H1 (cell line): ENCODE results near the gene FSTL4. TPM values are rescaled to one million over a fixed set of nuclear protein-coding genes. Genes with fewer than 3 reads are reported as not detected.

Source experiments
- CTCF ChIA-PET: fragments of 300-600 bp; sonication (Branson Sonifier 250); formaldehyde crosslinking; loops from one replicate; lab custom pipeline; 2021; ENCODE audit not compliant: partially characterized antibody; lab: Charles Lee
- POLR2A ChIA-PET: fragments of 300-600 bp; sonication (Branson Sonifier 250); formaldehyde crosslinking; loops from one replicate; lab custom pipeline; 2021; ENCODE audit warnings: inconsistent platforms; ENCODE audit not compliant: partially characterized antibody; lab: Charles Lee
- DNase-seq, 2 experiments: peaks; one replicate each; pipeline versions ENCODE4 v3.0.0 to v3.0.0-alpha.2; 2010 to 2022; ENCODE audit warnings: low spot score in 2 of 2, low read depth in 1 of 2, mixed read lengths in 1 of 2
- FAIRE-seq: peaks from 2 replicates; lab custom pipeline; 2011; peaks lifted over from hg19 to GRCh38; lab: Jason Lieb, UNC
- H2AFZ ChIP-seq: 2 replicates; pipeline ENCODE4 v1.8.1; 2012; ENCODE audit warnings: low read length, inconsistent platforms
- H2AK5ac ChIP-seq: 2 replicates; pipeline ENCODE4 v1.6.1; 2013; ENCODE audit warnings: low read depth, low read length
- H2BK120ac ChIP-seq: replicated peaks from 2 replicates; pipeline ENCODE3; 2013; ENCODE audit warnings: low read depth, low read length, inconsistent platforms
- H2BK12ac ChIP-seq: 2 replicates; pipeline ENCODE4 v1.6.1; 2013; ENCODE audit warnings: low read depth, low read length
- H2BK15ac ChIP-seq: 2 replicates; pipeline ENCODE4 v1.6.1; 2013; ENCODE audit warnings: low read length
- H2BK20ac ChIP-seq: 2 replicates; pipeline ENCODE4 v1.6.1; 2013; ENCODE audit warnings: low read length
- H2BK5ac ChIP-seq: 2 replicates; pipeline ENCODE4 v1.6.1; 2013; ENCODE audit warnings: low read depth, low read length
- H3K14ac ChIP-seq: 2 replicates; pipeline ENCODE4 v1.6.1; 2013; ENCODE audit warnings: inconsistent platforms; ENCODE audit not compliant: insufficient read length
- H3K18ac ChIP-seq: 2 replicates; pipeline ENCODE4 v1.6.1; 2013; ENCODE audit warnings: low read length; ENCODE audit errors: extremely low read depth
- H3K23ac ChIP-seq: 2 replicates; pipeline ENCODE4 v1.6.1; 2013; ENCODE audit warnings: inconsistent platforms; ENCODE audit not compliant: insufficient read length
- H3K23me2 ChIP-seq: 2 replicates; pipeline ENCODE4 v1.6.1; 2013; ENCODE audit warnings: low read depth, low read length
- H3K27ac ChIP-seq: 2 replicates; pipeline ENCODE4 v1.6.1; 2011; ENCODE audit warnings: low read depth, low read length, inconsistent platforms
- H3K27me3 ChIP-seq, 4 experiments: replicated peaks in 1 of 4; 1 replicate in 1 of 4; 2 replicates in 3 of 4; pipeline versions ENCODE4 v1.6.1 to v1.8.1; 2011 to 2013; ENCODE audit warnings: low read length in 3 of 4, mild to moderate bottlenecking in 3 of 4, inconsistent platforms in 2 of 4, mixed read lengths in 2 of 4, moderate library complexity in 1 of 4; ENCODE audit not compliant: control insufficient read depth in 3 of 4, insufficient read depth in 3 of 4; ENCODE audit errors: extremely low read depth in 1 of 4
- H3K36me3 ChIP-seq, 4 experiments: 2 replicates each; pipeline versions ENCODE4 v1.6.1 to v1.8.1; 2011 to 2013; ENCODE audit warnings: mild to moderate bottlenecking in 4 of 4, low read length in 3 of 4, moderate library complexity in 2 of 4, control low read depth in 1 of 4, inconsistent platforms in 1 of 4; ENCODE audit not compliant: insufficient read depth in 4 of 4, control insufficient read depth in 2 of 4
- H3K4ac ChIP-seq: replicated peaks from 2 replicates; pipeline ENCODE3; 2013; ENCODE audit warnings: low read length, low read depth, mixed read lengths, inconsistent platforms; ENCODE audit not compliant: insufficient read length
- H3K4me1 ChIP-seq, 4 experiments: replicated peaks in 1 of 4; 1 replicate in 1 of 4; 2 replicates in 3 of 4; pipeline versions ENCODE4 v1.6.1 to v1.8.1; 2011 to 2013; ENCODE audit warnings: low read length in 3 of 4, inconsistent platforms in 2 of 4, mixed read lengths in 1 of 4; ENCODE audit not compliant: insufficient read depth in 4 of 4, control insufficient read depth in 3 of 4
- H3K4me2 ChIP-seq, 2 experiments: 2 replicates each; pipeline versions ENCODE4 v1.6.1 to v1.8.1; 2011 to 2013; ENCODE audit warnings: low read depth in 2 of 2, low read length in 2 of 2, control low read depth in 1 of 2, inconsistent platforms in 1 of 2, mild to moderate bottlenecking in 1 of 2; ENCODE audit not compliant: insufficient read depth in 1 of 2
- H3K4me3 ChIP-seq, 4 experiments: fragments of 200-600, 300-600 bp in 1 of 4; sonication (generic), shearing (Covaris generic), sonication (Bioruptor Twin) in 1 of 4; 2 replicates each; pipeline versions ENCODE4 v1.5.1 to v1.8.1; 2011 to 2016; ENCODE audit warnings: low read length in 4 of 4, low read depth in 3 of 4, control low read depth in 2 of 4, inconsistent platforms in 2 of 4, mild to moderate bottlenecking in 2 of 4, mixed read lengths in 1 of 4, moderate library complexity in 1 of 4; ENCODE audit not compliant: insufficient read depth in 2 of 4; ENCODE audit errors: extremely low read depth in 1 of 4
- H3K56ac ChIP-seq: replicated peaks from 2 replicates; pipeline ENCODE3; 2013; ENCODE audit warnings: low read depth, mild to moderate bottlenecking, mixed read lengths, low read length, inconsistent platforms; ENCODE audit not compliant: insufficient read length
- H3K79me1 ChIP-seq: 2 replicates; pipeline ENCODE4 v1.6.1; 2013; ENCODE audit warnings: low read depth, low read length, control low read depth
- H3K79me2 ChIP-seq, 2 experiments: 2 replicates each; pipeline versions ENCODE4 v1.6.1 to v1.8.1; 2012 to 2013; ENCODE audit warnings: low read length in 2 of 2, mild to moderate bottlenecking in 2 of 2, inconsistent platforms in 1 of 2; ENCODE audit not compliant: insufficient read depth in 2 of 2, control insufficient read depth in 1 of 2
- H3K9ac ChIP-seq, 4 experiments: replicated peaks in 1 of 4; 1 replicate in 1 of 4; 2 replicates in 3 of 4; pipeline versions ENCODE4 v1.6.1 to v1.8.1; 2011 to 2013; ENCODE audit warnings: low read depth in 3 of 4, low read length in 3 of 4, control low read depth in 2 of 4, mild to moderate bottlenecking in 2 of 4, moderate library complexity in 2 of 4, inconsistent platforms in 1 of 4; ENCODE audit errors: extremely low read depth in 1 of 4
- H3K9me3 ChIP-seq, 2 experiments: 2 replicates each; pipeline versions ENCODE4 v1.6.1 to v1.8.1; 2012 to 2013; ENCODE audit warnings: mild to moderate bottlenecking in 2 of 2, moderate library complexity in 2 of 2, control low read depth in 1 of 2, inconsistent platforms in 1 of 2, low read depth in 1 of 2, low read length in 1 of 2, mixed read lengths in 1 of 2; ENCODE audit not compliant: insufficient read depth in 2 of 2
- H4K20me1 ChIP-seq, 2 experiments: replicated peaks in 1 of 2; 2 replicates each; pipeline versions ENCODE3 to v1.8.1; 2011 to 2013; ENCODE audit warnings: inconsistent platforms in 2 of 2, low read length in 2 of 2, mild to moderate bottlenecking in 1 of 2; ENCODE audit not compliant: insufficient read depth in 2 of 2, control insufficient read depth in 1 of 2
- H4K5ac ChIP-seq: 2 replicates; pipeline ENCODE4 v1.6.1; 2013; ENCODE audit warnings: low read length, low read depth, mixed read lengths, inconsistent platforms; ENCODE audit not compliant: insufficient read length
- H4K8ac ChIP-seq: 2 replicates; pipeline ENCODE4 v1.8.0; 2013; ENCODE audit warnings: mild to moderate bottlenecking, moderate library complexity, low read length, inconsistent platforms; ENCODE audit not compliant: insufficient read depth; ENCODE audit errors: extremely low read depth
- H4K91ac ChIP-seq: replicated peaks from 2 replicates; pipeline ENCODE3; 2013; ENCODE audit warnings: low read length, mixed read lengths, inconsistent platforms; ENCODE audit not compliant: insufficient read length
- CBX5 ChIP-seq: fragments of 300-800, 300-1000 bp; sonication (generic); IDR thresholded peaks from 2 replicates; pipeline ENCODE4 v1.7.1; 2016; ENCODE audit warnings: antibody characterized with exemption, low read length, low read depth
- CEBPB ChIP-seq: IDR thresholded peaks from 2 replicates; pipeline ENCODE4 v1.6.1; 2012; ENCODE audit warnings: low read depth, low read length
- FOSL1 ChIP-seq: IDR thresholded peaks from 2 replicates; pipeline ENCODE4 v1.6.1; 2011; ENCODE audit warnings: mild to moderate bottlenecking, low read depth, low read length, moderate library complexity; ENCODE audit not compliant: insufficient read depth
- HDAC6 ChIP-seq: IDR thresholded peaks from one replicate; pipeline ENCODE4 v1.7.1; 2012; ENCODE audit warnings: low read depth, mild to moderate bottlenecking, inconsistent platforms, low read length, moderate library complexity
- NRF1 ChIP-seq: IDR thresholded peaks from 2 replicates; pipeline ENCODE4 v1.6.1; 2011; ENCODE audit warnings: mild to moderate bottlenecking, low read depth, low read length, improper control_type of control experiment
- POU5F1 ChIP-seq: IDR thresholded peaks from 2 replicates; pipeline ENCODE4 v1.6.1; 2011; ENCODE audit warnings: low read depth, mild to moderate bottlenecking, low read length, moderate library complexity
- RAD21 ChIP-seq, 2 experiments: IDR thresholded peaks in 1 of 2; conservative IDR thresholded peaks in 1 of 2; 2 replicates each; pipeline ENCODE4 v1.6.1; 2011; ENCODE audit warnings: low read depth in 2 of 2, low read length in 2 of 2, improper control_type of control experiment in 1 of 2, inconsistent platforms in 1 of 2, mild to moderate bottlenecking in 1 of 2, moderate library complexity in 1 of 2
- RNF2 ChIP-seq: fragments of 200-900, 300-1000 bp; sonication (generic); IDR thresholded peaks from 2 replicates; pipeline ENCODE4 v1.7.1; 2016; ENCODE audit warnings: borderline replicate concordance, low read depth, mild to moderate bottlenecking, antibody characterized with exemption, low read length; ENCODE audit not compliant: poor library complexity, severe bottlenecking; ENCODE audit errors: missing control alignments
- SAP30 ChIP-seq: fragments of 300-600 bp; sonication (generic); IDR thresholded peaks from 2 replicates; pipeline ENCODE4 v1.7.1; 2012; ENCODE audit warnings: low read length, moderate library complexity, mild to moderate bottlenecking, inconsistent platforms; ENCODE audit not compliant: insufficient read depth, insufficient replicate concordance
- TAF1 ChIP-seq: IDR thresholded peaks from 2 replicates; pipeline ENCODE4 v1.6.1; 2011; ENCODE audit warnings: mild to moderate bottlenecking, low read depth, low read length
- TEAD4 ChIP-seq: IDR thresholded peaks from 2 replicates; pipeline ENCODE4 v1.6.1; 2012; ENCODE audit warnings: low read depth, low read length, inconsistent platforms, mixed read lengths
- YY1 ChIP-seq: IDR thresholded peaks from 2 replicates; pipeline ENCODE4 v1.6.1; 2011; ENCODE audit warnings: low read depth, mild to moderate bottlenecking, low read length
- WGBS, 2 experiments: shearing (Covaris generic) in 1 of 2; methylation state at CpG; one replicate each; pipeline versions ENCODE4 v1.1.6 to v1.1.7; 2013 to 2015; ENCODE audit warnings: low lambda C conversion rate in 2 of 2, mixed read lengths in 2 of 2, inconsistent platforms in 1 of 2, low coverage in 1 of 2, missing lambda C conversion rate in 1 of 2; ENCODE audit not compliant: insufficient replicate concordance in 2 of 2, insufficient coverage in 1 of 2, insufficient read length in 1 of 2; ENCODE audit errors: extremely low coverage in 1 of 2, missing lambda C conversion rate in 1 of 2; 5-methylcytosine and 5-hydroxymethylcytosine counted together
- polyA plus RNA-seq, 7 experiments: library from polyadenylated mRNA; depleted of rRNA in 3 of 7; stranded (reverse) in 5 of 7; unstranded in 2 of 7; fragments of >200 nt in 5 of 7; fragments of 200-250 nt in 2 of 7; gene quantifications; 1 replicate in 5 of 7; 2 replicates in 1 of 7; 4 replicates in 1 of 7; pipeline versions ENCODE4 v1.2.1 to v1.2.3, GENCODE V29; 2011 to 2013; ENCODE audit warnings: missing spikeins in 2 of 7, mixed read lengths in 2 of 7
- total RNA-seq: library from RNA; stranded (reverse); fragmentation: NEBNext Ultra II Directional; extraction: Animal tissue kit (Norgen Biotek cat#: 25700); gene quantifications from 2 replicates; pipeline ENCODE4 v1.2.1, GENCODE V29; 2021

Gene FSTL4
- total and polyA plus RNA-seq, 2 of the 8 experiments (the other 6 are each of a cell fraction or from before 2014, with no cell fraction given): 3.1 to 4.1 TPM

GRCh38 chr5:133389066-133389590 lies 223.2 kb downstream of the FSTL4 start:
- no peaks in the 10 kb centered on the region for H4K20me1 ChIP-seq
- no peak overlapping the region for H4K8ac ChIP-seq
- DNase-seq (peak in 1 of 2 experiments; percentile 23), FAIRE-seq (no peak)
- no peaks in the 10 kb centered on the region for H3K23me2 ChIP-seq
- peaks cover 0 to 2% (median 0%) of the 10 kb centered on the region in 4 experiments; a peak in 1 of 7 replicates for H3K27me3 ChIP-seq
- ChIA-PET POLR2A (no interaction called here), CTCF (interaction anchor here (0.8 to 2.3 kb wide), 8 partner anchors 11 to 556 kb away, joined by 3 to 9 read pairs (median 4); no protein-coding TSS in a partner anchor)
- no peak overlapping the region for H3K4ac ChIP-seq
- H2BK15ac ChIP-seq: no peak overlapping the region
- no peak overlapping the region for H3K56ac ChIP-seq
- H4K5ac ChIP-seq: no peak overlapping the region
- 87% methylated on average over 4 of the region's 4 CpGs; no CpG with 5 or more reads in 1 of the 2 experiments for WGBS, 2 experiments
- H3K18ac ChIP-seq: no peak overlapping the region
- H2AFZ ChIP-seq: no peak overlapping the region
- H3K27ac ChIP-seq: no peak overlapping the region
- no peak overlapping the region for H4K91ac ChIP-seq
- TF ChIP-seq POU5F1 (no peak), SAP30 (no peak), CEBPB (no peak), HDAC6 (no peak), NRF1 (no peak), RAD21 (IDR thresholded peaks at IDR 0.05 in 1 of 2, conservative IDR thresholded peaks at IDR 0.05 in 1 of 2; ENCODE audit: low read depth in 2 of 2, low read length in 2 of 2) (no peak), TAF1 (no peak), TEAD4 (no peak), YY1 (no peak), CBX5 (no peak), FOSL1 (no peak), RNF2 (no peak)
- H2BK5ac ChIP-seq: no peak overlapping the region
- peaks cover 3 to 6% of the 10 kb centered on the region in 2 experiments; a peak in 2 of 4 replicates for H3K9me3 ChIP-seq
- H3K4me3 ChIP-seq: no peak overlapping the region
- no peaks in the 10 kb centered on the region for H3K79me2 ChIP-seq
- no peak overlapping the region for H3K4me2 ChIP-seq
- H3K14ac ChIP-seq: no peak overlapping the region
- no peak overlapping the region for H2BK12ac ChIP-seq
- no peak overlapping the region for H2BK120ac ChIP-seq
- no peaks in the 10 kb centered on the region for H3K79me1 ChIP-seq
- no peak overlapping the region; a peak in 1 of 7 replicates for H3K9ac ChIP-seq
- no peak overlapping the region for H2BK20ac ChIP-seq
- H3K23ac ChIP-seq: no peak overlapping the region
- peaks cover 0 to under 1% (median 0%) of the 10 kb centered on the region in 4 experiments; a peak in 1 of 8 replicates for H3K36me3 ChIP-seq
- H3K4me1 ChIP-seq: peaks cover 0 to 6% (median 2%) of the 10 kb centered on the region in 4 experiments; a peak in 6 of 7 replicates
- H2AK5ac ChIP-seq: no peak overlapping the region
